Fibroblast of skin of abdomen (primary cell): ENCODE data around the gene ARFGEF2.
"Not testable (repeated sequence)": the region's sequence is repeated elsewhere in the genome, so short reads cannot be mapped to it uniquely, and the experiment has no call there.

ENCODE experiments used
- DNase-seq: peaks from one replicate; pipeline ENCODE4 v3.0.0-alpha.2; 2013

The ARFGEF2 gene

GRCh38 chr20:48930035-48930434 is 8.5 kb downstream of the ARFGEF2 start:
- no peak for DNase-seq

- no peak for DNase-seq
Measured at GRCh38 chr20:48930878-48931277, 9.4 kb downstream of the ARFGEF2 start.

- no peak for DNase-seq
Measured at GRCh38 chr20:48931527-48932374, 10.2 kb downstream of the ARFGEF2 start.

- peak; percentile 48 for DNase-seq
Measured at GRCh38 chr20:48932375-48932941, 10.9 kb downstream of the ARFGEF2 start.

- no peak for DNase-seq
Measured at GRCh38 chr20:48933017-48933766, 11.7 kb downstream of the ARFGEF2 start.

DNA sequence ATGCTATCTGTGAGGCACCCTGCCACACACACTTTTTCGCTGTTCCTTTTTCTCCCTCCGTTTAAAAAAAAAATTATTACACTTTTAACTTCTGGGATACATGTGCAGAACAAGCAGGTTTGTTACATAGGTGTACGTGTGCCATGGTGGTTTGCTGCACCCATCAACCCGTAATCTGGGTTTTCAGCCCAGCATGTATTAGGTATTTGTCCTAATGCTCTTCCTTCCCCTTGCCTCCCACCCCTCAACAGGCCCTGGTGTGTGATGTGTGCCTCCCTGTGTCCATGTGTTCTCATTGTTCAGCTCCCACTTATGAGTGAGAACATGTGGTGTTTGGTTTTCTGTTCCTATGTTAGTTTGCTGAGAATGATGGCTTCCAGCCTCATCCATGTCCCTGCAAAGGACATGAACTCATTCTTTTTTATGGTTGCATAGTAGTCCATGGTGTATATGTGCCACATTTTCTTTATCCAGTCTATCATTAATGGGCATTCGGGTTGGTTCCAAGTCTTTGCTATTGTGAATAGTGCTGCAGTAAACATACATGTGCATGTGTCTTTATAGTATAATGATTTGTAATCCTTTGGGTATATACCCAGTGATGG is 12.9 kb downstream of the ARFGEF2 start:
- not testable (repeated sequence) for DNase-seq

DNA sequence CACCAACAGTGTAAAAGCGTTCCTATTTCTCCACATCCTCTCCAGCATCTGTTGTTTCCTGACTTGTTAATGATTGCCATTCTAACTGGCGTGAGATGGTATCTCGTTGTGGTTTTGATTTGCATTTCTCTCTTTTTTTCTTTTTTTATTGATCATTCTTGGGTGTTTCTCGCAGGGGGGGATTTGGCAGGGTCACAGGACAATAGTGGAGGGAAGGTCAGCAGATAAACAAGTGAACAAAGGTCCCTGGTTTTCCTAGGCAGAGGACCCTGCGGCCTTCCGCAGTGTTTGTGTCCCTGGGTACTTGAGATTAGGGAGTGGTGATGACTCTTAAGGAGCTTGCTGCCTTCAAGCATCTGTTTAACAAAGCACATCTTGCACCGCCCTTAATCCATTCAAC is 13.5 kb downstream of the ARFGEF2 start:
- not testable (repeated sequence) for DNase-seq

DNA sequence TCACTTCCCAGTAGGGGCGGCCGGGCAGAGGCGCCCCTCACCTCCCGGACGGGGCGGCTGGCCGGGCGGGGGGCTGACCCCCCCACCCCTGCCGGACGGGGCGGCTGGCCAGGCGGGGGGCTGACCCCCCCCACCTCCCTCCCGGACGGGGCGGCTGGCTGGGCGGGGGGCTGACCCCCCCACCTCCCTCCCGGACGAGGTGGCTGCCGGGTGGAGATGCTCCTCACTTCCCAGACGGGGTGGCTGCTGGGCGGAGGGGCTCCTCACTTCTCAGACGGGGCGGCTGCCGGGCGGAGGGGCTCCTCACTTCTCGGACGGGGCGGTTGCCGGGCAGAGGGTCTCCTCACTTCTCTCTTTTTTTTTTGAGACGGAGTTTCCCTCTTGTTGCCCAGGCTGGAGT is 14.7 kb downstream of the ARFGEF2 start:
- DNase-seq: not testable (repeated sequence)

DNA sequence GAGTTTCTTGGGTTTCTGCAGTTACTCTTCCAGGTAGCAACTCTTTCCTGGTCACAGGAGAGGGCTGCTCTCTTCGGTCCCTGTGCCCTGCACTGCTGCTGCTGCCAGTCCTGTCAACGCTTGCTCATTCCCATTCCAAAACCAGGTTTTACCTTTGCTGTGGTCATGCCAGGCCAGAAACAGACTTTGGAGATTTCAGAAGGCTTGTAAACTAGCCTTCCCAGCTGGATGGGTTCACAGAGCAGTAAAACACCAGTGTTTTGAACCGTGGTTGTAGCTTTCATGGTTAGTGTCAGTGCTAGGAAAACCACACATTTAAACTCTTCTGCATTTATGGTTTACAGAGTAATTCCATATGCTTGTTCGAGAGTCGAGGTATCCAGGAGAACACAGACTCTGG is 16.2 kb downstream of the ARFGEF2 start:
- no peak for DNase-seq

DNA sequence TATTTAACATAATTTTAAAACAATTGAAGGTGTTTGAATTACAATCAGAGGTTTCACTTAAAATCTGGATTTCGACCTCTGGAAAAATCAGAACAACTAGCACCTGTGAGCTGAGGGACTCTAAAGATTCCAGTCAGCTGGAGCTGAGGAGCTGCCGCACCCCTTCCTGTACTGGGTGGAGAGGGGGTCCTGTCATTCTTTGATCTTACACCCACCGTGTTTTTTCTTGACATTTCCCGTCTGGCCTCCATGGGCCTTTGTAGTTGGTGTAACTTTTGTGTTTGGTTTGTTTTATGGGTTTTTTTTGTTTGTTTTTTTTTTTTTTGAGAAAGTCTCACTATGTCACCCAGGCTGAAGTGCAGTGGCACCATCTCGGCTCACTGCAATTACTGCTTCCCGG is 17.2 kb downstream of the ARFGEF2 start:
- DNase-seq: no peak

- no peak for DNase-seq
Measured at GRCh38 chr20:48940170-48940569, 18.7 kb downstream of the ARFGEF2 start.

DNA sequence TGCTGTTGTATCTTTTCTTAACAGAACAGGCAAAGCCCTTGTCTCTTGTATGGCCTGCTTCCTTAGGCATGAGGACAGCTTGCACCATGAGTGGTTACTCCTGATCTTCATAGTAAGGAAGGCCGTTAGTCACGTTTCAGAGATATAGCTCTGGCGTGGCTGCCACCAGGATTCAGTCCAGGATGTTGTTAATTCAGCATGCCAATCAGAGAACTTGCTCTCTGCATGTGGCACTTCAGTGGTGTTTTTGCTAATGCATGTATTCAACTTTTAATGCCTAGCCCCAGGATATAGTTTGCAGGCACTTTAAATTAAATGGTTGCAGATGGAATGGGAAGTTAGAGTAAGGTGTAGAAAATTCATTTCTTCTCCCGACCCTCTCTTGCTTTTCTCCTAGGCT is 20.0 kb downstream of the ARFGEF2 start:
- DNase-seq: no peak

DNA sequence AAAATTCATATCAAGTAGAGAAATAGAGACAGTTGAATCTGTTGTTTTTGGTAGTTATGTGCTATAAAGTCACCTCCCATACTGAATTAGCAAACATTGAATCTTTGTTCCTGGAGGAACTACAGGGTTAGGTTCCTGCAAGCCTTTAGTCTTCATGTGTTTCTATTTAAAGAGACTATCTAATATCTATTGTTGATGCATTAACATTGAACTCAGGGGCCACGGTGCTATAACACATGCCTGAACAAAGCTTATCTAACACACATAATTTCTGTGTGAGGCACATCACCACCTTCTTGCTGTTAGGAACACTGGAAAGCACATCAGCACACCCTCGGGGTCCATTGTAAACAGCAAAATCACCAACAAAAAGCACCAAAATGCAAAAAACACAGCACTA is 21.2 kb downstream of the ARFGEF2 start:
- no peak for DNase-seq

DNA sequence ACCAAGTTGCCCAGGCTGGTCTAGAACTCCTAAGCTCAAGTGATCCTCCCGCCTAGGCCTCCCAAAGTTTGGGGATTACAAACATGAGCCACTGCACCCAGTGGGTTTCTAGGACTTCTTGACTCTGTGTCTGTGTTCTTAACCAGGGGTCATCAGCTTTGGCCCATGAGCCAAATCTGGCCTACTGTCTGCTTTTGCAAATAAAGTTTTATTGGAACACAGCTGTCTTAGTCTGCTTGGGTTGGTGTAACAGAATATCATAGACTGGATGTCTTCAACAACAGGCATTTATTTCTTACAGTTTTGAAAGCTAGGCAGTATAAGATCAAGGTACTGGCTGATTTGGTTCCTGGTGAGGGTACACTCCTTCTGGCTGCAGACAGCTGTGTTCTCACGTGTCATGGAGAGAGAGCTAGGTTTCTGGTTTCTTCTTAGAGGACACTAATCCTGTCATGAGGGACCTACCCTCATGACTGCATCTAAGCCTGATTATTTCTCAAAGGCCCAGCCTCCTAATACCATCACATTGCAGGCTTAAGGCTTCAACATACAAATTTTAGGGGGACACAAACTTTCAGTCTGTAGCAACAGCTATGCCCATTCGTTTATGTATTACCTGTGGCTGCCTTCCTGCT is 23.3 kb downstream of the ARFGEF2 start:
- no peak for DNase-seq

GRCh38 chr20:48945840-48946514 is 24.5 kb downstream of the ARFGEF2 start:
- DNase-seq: no peak

- DNase-seq: no peak
Measured at GRCh38 chr20:48948612-48949011, 27.1 kb downstream of the ARFGEF2 start.

- DNase-seq: no peak
Measured at GRCh38 chr20:48949304-48950170, 28.0 kb downstream of the ARFGEF2 start.

GRCh38 chr20:48951041-48951440 is 29.5 kb downstream of the ARFGEF2 start:
- no peak for DNase-seq

DNA sequence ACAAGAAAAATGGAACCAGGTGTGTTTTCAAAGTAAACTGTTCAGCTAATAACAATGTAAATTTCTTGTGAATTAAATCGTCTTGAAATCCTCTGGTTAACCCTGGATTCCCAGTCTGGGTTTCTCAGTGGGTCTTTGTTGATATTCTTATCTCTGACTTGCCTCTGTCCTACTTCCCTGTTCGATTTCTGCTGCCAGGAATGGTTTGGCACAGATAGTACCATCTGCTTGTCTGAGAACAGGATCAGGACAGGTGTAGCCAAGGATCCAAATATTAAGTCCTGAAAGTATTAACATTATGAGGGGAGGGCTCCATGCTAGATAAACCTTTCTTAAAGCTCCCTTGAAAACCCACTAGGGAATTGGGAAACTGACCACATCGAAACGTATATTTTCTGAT is 30.1 kb downstream of the ARFGEF2 start:
- DNase-seq: no peak

DNA sequence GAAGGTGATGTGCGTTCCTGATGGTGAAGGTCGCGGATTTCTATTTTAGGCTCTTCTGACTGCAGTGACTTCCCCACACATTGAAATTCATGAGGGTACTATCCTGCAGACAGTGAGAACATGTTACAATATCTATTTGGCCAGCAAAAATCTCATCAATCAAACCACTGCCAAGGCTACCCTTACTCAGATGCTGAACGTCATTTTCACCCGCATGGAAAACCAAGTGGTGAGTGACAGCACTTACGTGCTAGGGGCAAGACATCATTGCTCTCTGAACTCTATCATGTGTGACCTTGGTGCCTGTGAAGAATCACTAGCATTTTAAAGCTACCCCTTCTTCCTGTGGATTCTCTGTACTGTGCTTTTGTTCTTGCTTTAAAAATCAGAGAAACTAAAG is 31.1 kb downstream of the ARFGEF2 start:
- DNase-seq: no peak

DNA sequence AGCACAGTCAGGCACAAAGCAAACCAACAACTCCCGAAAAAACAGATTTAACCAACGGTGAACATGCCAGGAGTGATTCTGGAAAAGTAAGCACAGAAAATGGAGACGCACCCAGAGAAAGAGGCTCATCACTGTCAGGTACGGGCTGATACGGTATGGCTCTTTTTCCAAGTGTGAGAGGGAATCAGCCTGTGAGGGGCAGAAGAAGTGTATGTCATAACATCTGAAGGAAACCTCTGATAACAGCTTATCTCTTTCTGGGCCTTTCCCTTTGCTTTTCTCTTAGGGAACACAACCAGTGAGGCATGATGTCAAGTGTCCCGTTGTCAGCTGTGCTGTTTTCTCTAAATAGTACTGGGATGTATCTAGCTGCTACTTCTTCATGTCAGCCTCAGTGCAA is 32.1 kb downstream of the ARFGEF2 start:
- DNase-seq: no peak
